ENCODE data around the gene BTBD10.

The BTBD10 gene

DNA sequence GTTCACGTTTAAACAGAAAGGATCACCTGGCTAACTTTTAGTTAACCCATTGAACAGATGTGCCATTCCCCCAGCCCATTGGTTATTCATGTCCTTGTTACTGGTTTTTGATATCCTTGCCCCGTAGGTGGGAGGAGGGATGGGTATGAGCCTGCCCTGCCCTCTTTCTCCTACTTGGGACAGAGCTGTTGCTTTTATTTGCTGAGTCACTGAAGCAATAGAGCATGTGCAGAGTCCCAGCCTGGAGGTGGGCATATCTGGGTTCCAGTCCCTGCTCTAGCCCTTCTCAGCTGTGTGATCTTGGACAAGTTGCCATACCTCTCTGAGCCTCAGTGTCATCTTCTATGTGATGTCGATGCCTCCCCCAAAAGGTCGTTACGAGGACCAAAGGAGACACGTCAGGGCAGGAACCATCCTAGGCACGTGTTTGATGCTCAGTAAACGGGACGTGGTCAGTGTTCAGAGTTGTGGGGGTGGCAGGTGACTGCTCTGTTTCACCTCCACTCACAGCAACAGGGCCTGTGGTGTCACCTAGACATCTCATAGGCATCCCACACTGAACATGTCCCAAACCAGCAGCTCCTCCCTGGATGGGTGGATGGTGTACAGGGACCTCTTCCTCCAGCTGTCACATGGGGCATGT, 124.5 kb downstream of the BTBD10 start:
- TF ChIP-seq, protein P1, sequence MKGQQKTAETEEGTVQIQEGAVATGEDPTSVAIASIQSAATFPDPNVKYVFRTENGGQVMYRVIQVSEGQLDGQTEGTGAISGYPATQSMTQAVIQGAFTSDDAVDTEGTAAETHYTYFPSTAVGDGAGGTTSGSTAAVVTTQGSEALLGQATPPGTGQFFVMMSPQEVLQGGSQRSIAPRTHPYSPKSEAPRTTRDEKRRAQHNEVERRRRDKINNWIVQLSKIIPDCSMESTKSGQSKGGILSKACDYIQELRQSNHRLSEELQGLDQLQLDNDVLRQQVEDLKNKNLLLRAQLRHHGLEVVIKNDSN (IDR thresholded peaks at IDR 0.05): no peak
- TF ChIP-seq, protein P2, sequence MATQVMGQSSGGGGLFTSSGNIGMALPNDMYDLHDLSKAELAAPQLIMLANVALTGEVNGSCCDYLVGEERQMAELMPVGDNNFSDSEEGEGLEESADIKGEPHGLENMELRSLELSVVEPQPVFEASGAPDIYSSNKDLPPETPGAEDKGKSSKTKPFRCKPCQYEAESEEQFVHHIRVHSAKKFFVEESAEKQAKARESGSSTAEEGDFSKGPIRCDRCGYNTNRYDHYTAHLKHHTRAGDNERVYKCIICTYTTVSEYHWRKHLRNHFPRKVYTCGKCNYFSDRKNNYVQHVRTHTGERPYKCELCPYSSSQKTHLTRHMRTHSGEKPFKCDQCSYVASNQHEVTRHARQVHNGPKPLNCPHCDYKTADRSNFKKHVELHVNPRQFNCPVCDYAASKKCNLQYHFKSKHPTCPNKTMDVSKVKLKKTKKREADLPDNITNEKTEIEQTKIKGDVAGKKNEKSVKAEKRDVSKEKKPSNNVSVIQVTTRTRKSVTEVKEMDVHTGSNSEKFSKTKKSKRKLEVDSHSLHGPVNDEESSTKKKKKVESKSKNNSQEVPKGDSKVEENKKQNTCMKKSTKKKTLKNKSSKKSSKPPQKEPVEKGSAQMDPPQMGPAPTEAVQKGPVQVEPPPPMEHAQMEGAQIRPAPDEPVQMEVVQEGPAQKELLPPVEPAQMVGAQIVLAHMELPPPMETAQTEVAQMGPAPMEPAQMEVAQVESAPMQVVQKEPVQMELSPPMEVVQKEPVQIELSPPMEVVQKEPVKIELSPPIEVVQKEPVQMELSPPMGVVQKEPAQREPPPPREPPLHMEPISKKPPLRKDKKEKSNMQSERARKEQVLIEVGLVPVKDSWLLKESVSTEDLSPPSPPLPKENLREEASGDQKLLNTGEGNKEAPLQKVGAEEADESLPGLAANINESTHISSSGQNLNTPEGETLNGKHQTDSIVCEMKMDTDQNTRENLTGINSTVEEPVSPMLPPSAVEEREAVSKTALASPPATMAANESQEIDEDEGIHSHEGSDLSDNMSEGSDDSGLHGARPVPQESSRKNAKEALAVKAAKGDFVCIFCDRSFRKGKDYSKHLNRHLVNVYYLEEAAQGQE (IDR thresholded peaks at IDR 0.05; ENCODE audit: low read depth): no peak
- no peak for TF ChIP-seq TAF1 (IDR thresholded peaks at IDR 0.05; ENCODE audit: low read depth)
- TF ChIP-seq EP300 (IDR thresholded peaks at IDR 0.05; ENCODE audit: borderline replicate concordance): no peak
- TF ChIP-seq RAD21 (IDR thresholded peaks at IDR 0.05; ENCODE audit: low read depth): no peak
- no peak for TF ChIP-seq TEAD4 (IDR thresholded peaks at IDR 0.05)

DNA sequence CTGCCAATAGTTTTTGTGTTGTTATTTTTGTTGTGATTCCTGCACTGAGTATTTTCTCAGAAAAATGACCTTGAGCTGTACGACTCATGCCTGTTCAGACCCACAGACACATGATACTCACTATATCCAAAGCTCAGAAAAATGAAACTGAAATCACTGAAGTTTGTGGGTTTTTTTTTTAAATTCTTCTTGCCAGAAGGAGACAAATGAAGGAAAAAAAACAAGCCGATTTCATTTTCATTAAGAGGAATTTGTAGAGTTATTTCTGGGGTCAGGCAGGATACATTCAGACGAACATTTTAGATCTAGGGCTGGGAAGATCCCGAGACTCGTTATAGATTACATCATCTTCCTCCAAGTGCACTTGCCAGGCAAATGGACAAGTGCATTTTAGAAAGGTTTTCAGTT, 125.0 kb downstream of the BTBD10 start:
- TF ChIP-seq, protein P3, sequence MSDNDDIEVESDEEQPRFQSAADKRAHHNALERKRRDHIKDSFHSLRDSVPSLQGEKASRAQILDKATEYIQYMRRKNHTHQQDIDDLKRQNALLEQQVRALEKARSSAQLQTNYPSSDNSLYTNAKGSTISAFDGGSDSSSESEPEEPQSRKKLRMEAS (IDR thresholded peaks at IDR 0.05): no peak
- TF ChIP-seq CEBPB (IDR thresholded peaks at IDR 0.05) (no peak), TAF1 (IDR thresholded peaks at IDR 0.05; ENCODE audit: low read depth) (no peak), NFIC (IDR thresholded peaks at IDR 0.05) (no peak), ZBTB7A (IDR thresholded peaks at IDR 0.05; ENCODE audit: low read depth) (no peak), TCF12 (IDR thresholded peaks at IDR 0.05; ENCODE audit: low read depth) (no peak), TEAD4 (IDR thresholded peaks at IDR 0.05) (no peak), CREB1 (IDR thresholded peaks at IDR 0.05; ENCODE audit: low read depth) (no peak), EGR1 (IDR thresholded peaks at IDR 0.05) (no peak), RAD21 (IDR thresholded peaks at IDR 0.05; ENCODE audit: low read depth) (no peak), YY1 (IDR thresholded peaks at IDR 0.05; ENCODE audit: low read depth) (no peak)
- TF ChIP-seq, protein P2 (IDR thresholded peaks at IDR 0.05; ENCODE audit: low read depth): no peak
